OCI-LY3 (cell line): ENCODE measurements around the gene EFHD1.

Experiments used
- H2AFZ ChIP-seq: fragments of 200-600, 300-600 bp; shearing (Covaris generic); 2 replicates; pipeline ENCODE4 v1.6.0; 2014; ENCODE audit warnings: antibody characterized with exemption, low read depth, low read length
- H3K27ac ChIP-seq: fragments of 200-600, 300-600 bp; sonication (generic); 2 replicates; pipeline ENCODE4 v1.5.1; 2014; ENCODE audit warnings: mild to moderate bottlenecking, low read length, moderate library complexity, mixed read lengths
- H3K27me3 ChIP-seq: fragments of 200-600, 300-600 bp; sonication (generic); 2 replicates; pipeline ENCODE4 v1.6.1; 2014; ENCODE audit warnings: low read depth, low read length, mixed read lengths
- H3K36me3 ChIP-seq: fragments of 200-600, 300-600 bp; sonication (generic); replicated peaks from 2 replicates; pipeline ENCODE3; 2014; ENCODE audit warnings: low read depth, low read length, mixed read lengths
- H3K4me1 ChIP-seq: fragments of 300-600, 200-600 bp; sonication (generic); 2 replicates; pipeline ENCODE4 v1.6.1; 2014; ENCODE audit warnings: low read length, mixed read lengths
- H3K4me2 ChIP-seq: fragments of 200-600, 300-600 bp; sonication (generic); 2 replicates; pipeline ENCODE4 v1.6.1; 2014; ENCODE audit warnings: low read length, mixed read lengths
- H3K4me3 ChIP-seq: fragments of 300-600, 200-600 bp; sonication (generic); 2 replicates; pipeline ENCODE4 v1.5.1; 2014; ENCODE audit warnings: antibody characterized with exemption, mild to moderate bottlenecking, low read length, moderate library complexity
- H3K79me2 ChIP-seq: fragments of 300-600, 200-600 bp; shearing (Covaris generic); 2 replicates; pipeline ENCODE4 v1.6.1; 2014; ENCODE audit warnings: mild to moderate bottlenecking, low read length, mixed read lengths
- H3K9ac ChIP-seq: fragments of 300-600, 200-600 bp; shearing (Covaris generic); 2 replicates; pipeline ENCODE4 v1.6.0; 2014; ENCODE audit warnings: mild to moderate bottlenecking, low read length, moderate library complexity
- H3K9me3 ChIP-seq: fragments of 200-600, 300-600 bp; shearing (Covaris generic); 2 replicates; pipeline ENCODE4 v1.6.1; 2014; ENCODE audit warnings: low read length, mixed read lengths; ENCODE audit not compliant: insufficient read depth
- H4K20me1 ChIP-seq: fragments of 200-600, 300-600 bp; sonication (generic); 2 replicates; pipeline ENCODE4 v1.6.1; 2016; ENCODE audit warnings: low read length, mixed read lengths; ENCODE audit not compliant: insufficient read depth
- EZH2phosphoT487 ChIP-seq: fragments of 200-600 bp; shearing (Covaris generic); IDR thresholded peaks from 2 replicates; pipeline ENCODE4 v1.6.1; 2018; ENCODE audit warnings: antibody characterized with exemption, mixed run types, low read depth
- TF ChIP-seq, protein P1 (sequence below): fragments of 200-600, 300-600 bp; sonication (generic); IDR thresholded peaks from 2 replicates; pipeline ENCODE4 v1.5.1; 2014; ENCODE audit warnings: antibody characterized with exemption, low read length, low read depth

The EFHD1 gene

DNA sequence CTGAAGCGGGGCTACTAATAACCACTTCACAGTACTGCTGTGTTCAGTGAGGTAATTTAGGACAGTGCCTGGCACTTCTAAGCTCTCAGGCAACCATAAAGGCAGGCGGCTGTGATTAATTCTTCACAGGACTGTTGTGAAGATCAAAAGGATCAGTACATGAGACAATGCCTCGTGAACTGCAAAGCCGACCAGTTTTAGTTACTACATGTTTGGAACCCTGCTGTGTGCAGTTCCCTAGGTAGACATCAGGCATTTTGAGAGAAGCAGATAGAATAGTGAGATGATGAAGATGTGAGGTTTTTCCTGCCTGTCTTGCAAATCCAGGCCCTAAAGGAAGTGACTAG lies 19.1 kb downstream of the EFHD1 start:
- TF ChIP-seq EZH2phosphoT487: no peak
- TF ChIP-seq, protein P1, sequence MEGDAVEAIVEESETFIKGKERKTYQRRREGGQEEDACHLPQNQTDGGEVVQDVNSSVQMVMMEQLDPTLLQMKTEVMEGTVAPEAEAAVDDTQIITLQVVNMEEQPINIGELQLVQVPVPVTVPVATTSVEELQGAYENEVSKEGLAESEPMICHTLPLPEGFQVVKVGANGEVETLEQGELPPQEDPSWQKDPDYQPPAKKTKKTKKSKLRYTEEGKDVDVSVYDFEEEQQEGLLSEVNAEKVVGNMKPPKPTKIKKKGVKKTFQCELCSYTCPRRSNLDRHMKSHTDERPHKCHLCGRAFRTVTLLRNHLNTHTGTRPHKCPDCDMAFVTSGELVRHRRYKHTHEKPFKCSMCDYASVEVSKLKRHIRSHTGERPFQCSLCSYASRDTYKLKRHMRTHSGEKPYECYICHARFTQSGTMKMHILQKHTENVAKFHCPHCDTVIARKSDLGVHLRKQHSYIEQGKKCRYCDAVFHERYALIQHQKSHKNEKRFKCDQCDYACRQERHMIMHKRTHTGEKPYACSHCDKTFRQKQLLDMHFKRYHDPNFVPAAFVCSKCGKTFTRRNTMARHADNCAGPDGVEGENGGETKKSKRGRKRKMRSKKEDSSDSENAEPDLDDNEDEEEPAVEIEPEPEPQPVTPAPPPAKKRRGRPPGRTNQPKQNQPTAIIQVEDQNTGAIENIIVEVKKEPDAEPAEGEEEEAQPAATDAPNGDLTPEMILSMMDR: no peak
- H3K9ac ChIP-seq: no peak overlapping the region
- no peak overlapping the region for H2AFZ ChIP-seq
- H3K27me3 ChIP-seq: no peaks in the 10 kb centered on the region
- no peak overlapping the region for H3K4me2 ChIP-seq
- H3K9me3 ChIP-seq: no peaks in the 10 kb centered on the region
- no peak overlapping the region for H3K27ac ChIP-seq
- no peaks in the 10 kb centered on the region for H4K20me1 ChIP-seq
- no peaks in the 10 kb centered on the region for H3K36me3 ChIP-seq
- no peaks in the 10 kb centered on the region for H3K79me2 ChIP-seq
- no peak overlapping the region for H3K4me3 ChIP-seq
- H3K4me1 ChIP-seq: no peaks in the 10 kb centered on the region

DNA sequence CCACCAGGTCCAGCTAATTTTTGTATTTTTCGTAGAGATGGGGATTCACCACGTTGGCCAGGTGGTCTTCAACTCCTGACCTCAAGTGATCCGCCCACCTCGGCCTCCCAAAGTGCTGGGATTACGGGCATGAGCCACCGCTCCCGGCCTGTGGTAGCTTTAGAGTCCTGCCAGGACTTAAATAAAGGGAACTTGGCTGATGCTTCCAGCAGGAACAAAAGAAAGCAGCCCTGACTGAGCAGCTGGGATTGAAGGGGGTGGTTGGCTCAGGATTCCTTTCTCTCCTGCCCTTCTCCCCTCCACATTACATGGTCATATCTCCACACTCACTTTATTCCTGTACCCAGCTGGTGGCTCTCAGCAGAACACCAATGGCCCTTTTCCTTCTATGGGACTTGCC lies 20.0 kb downstream of the EFHD1 start:
- H3K4me1 ChIP-seq: no peaks in the 10 kb centered on the region
- no peaks in the 10 kb centered on the region for H4K20me1 ChIP-seq
- no peaks in the 10 kb centered on the region for H3K9me3 ChIP-seq
- no peak overlapping the region for H3K4me3 ChIP-seq
- no peak overlapping the region for H3K27ac ChIP-seq
- no peak overlapping the region for H2AFZ ChIP-seq
- no peak overlapping the region for H3K9ac ChIP-seq
- H3K4me2 ChIP-seq: no peak overlapping the region
- TF ChIP-seq EZH2phosphoT487: no peak
- TF ChIP-seq, protein P1: no peak
- no peaks in the 10 kb centered on the region for H3K79me2 ChIP-seq
- no peaks in the 10 kb centered on the region for H3K36me3 ChIP-seq
- H3K27me3 ChIP-seq: no peaks in the 10 kb centered on the region

DNA sequence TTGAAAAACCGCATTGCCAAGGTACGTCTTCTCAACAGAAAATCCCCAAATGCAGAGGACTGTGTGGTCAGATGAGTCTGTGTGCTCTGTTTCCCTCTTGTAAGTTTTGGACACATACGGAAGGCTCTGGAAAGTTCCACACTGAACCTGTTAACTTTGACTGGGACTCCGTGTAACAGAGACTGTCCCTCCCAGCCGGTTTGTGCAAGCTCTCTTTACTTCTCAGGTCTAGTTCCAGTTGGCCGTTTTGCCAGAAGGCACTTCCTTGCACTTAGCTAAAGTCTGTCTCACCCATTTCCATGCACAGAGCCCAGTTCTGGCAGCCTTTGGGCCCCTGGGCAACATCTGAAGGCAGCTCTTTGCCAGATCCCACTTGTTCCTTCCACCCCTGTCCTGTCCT lies 22.0 kb downstream of the EFHD1 start:
- no peaks in the 10 kb centered on the region for H3K27me3 ChIP-seq
- H3K27ac ChIP-seq: no peak overlapping the region
- no peak overlapping the region for H2AFZ ChIP-seq
- H3K9me3 ChIP-seq: no peaks in the 10 kb centered on the region
- TF ChIP-seq EZH2phosphoT487: no peak
- TF ChIP-seq, protein P1: no peak
- H3K4me1 ChIP-seq: no peaks in the 10 kb centered on the region
- H4K20me1 ChIP-seq: no peaks in the 10 kb centered on the region
- no peak overlapping the region for H3K9ac ChIP-seq
- no peaks in the 10 kb centered on the region for H3K36me3 ChIP-seq
- H3K4me2 ChIP-seq: no peak overlapping the region
- no peak overlapping the region for H3K4me3 ChIP-seq
- H3K79me2 ChIP-seq: no peaks in the 10 kb centered on the region

DNA sequence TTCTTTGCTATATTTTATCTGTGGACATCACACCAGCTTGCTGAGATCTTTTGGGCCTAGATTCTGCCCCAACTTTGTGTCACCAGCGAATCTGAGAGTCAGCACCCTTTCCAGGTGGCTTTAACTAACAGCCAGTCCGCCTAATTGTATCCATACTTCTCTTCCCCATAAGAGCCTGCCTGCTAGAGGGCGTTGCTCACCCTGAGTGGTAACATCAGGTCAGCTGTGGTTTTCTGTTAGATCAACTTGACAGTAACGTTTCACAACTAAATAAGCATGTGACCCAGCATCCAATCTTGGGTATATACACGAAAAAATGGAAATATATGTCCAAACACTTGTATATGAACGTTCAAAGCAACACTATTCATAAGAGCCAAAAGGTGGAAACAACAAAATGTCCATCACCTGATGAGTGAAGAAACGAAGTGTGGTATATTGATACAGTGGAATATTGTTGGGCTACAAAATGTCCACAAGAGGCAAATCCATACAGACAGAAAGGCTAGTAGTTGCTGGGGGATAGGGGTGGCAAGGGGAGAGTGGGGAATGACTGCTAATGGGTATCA lies 24.9 kb downstream of the EFHD1 start:
- no peaks in the 10 kb centered on the region for H3K36me3 ChIP-seq
- no peak for TF ChIP-seq EZH2phosphoT487
- TF ChIP-seq, protein P1: peak; percentile 18; the same call in 1 of the 2 replicates
- H3K4me1 ChIP-seq: no peaks in the 10 kb centered on the region
- H2AFZ ChIP-seq: no peak overlapping the region
- H3K27ac ChIP-seq: no peak overlapping the region
- H3K4me3 ChIP-seq: no peak overlapping the region
- no peak overlapping the region for H3K4me2 ChIP-seq
- H3K27me3 ChIP-seq: no peaks in the 10 kb centered on the region
- no peaks in the 10 kb centered on the region for H4K20me1 ChIP-seq
- H3K9ac ChIP-seq: no peak overlapping the region
- H3K79me2 ChIP-seq: no peaks in the 10 kb centered on the region
- H3K9me3 ChIP-seq: no peaks in the 10 kb centered on the region
